GM12878 (cell line): ENCODE results near the gene CHFR. TPM values are rescaled to one million over a fixed set of nuclear protein-coding genes. Genes with fewer than 3 reads are reported as not detected.

Source experiments
- ATAC-seq: fragments of 200-7000 bp; cut with Tn5 transposase; 3 replicates; pipeline ENCODE4 v1.9.1; 2020; ENCODE audit warnings: mild to moderate bottlenecking, moderate library complexity
- BruUV-seq: library from RNA; stranded (reverse); fragments of 400-500 nt; replicated peaks from 2 replicates; lab custom pipeline; 2021; lab: Mats Ljungman, UMichigan
- CTCF ChIA-PET: fragments of 300-600 bp; sonication (Branson Sonifier 250); formaldehyde crosslinking; extraction: SDS; loops from one replicate; lab custom pipeline; 2021; ENCODE audit warnings: inconsistent platforms; lab: Yijun Ruan, JAX
- POLR2A ChIA-PET: fragments of 350-600 bp; formaldehyde crosslinking; extraction: SDS; loops from one replicate; lab custom pipeline; 2021; ENCODE audit warnings: inconsistent platforms; lab: Charles Lee
- RAD21 ChIA-PET: fragments of 300-600 bp; sonication (Branson Sonifier 250); formaldehyde crosslinking; loops from one replicate; lab custom pipeline; 2023; ENCODE audit warnings: antibody characterized with exemption; ENCODE audit not compliant: unreplicated experiment; lab: Charles Lee
- SMC1A ChIA-PET: fragments of 300-600 bp; sonication (Branson Sonifier 250); formaldehyde crosslinking; loops from one replicate; lab custom pipeline; 2023; ENCODE audit not compliant: unreplicated experiment, uncharacterized antibody; lab: Charles Lee
- DNase-seq: peaks from one replicate; pipeline ENCODE4 v3.0.0-alpha.2; 2011; ENCODE audit warnings: low read depth, low spot score
- FAIRE-seq: peaks from 3 replicates; lab custom pipeline; 2011; peaks lifted over from hg19 to GRCh38; lab: Jason Lieb, UNC
- H2AFZ ChIP-seq: 2 replicates; pipeline ENCODE4 v1.6.0; 2011; ENCODE audit warnings: low read depth, low read length, control low read depth; ENCODE audit not compliant: control insufficient read depth
- H3K27ac ChIP-seq: 2 replicates; pipeline ENCODE4 v1.5.1; 2011; ENCODE audit warnings: control low read depth; ENCODE audit not compliant: control insufficient read depth, insufficient read depth
- H3K27me3 ChIP-seq, 2 experiments: replicated peaks in 1 of 2; 2 replicates each; pipeline versions ENCODE4 v1.6.0 to v1.6.1; 2011; ENCODE audit warnings: low read length in 1 of 2; ENCODE audit not compliant: control insufficient read depth in 2 of 2, insufficient read depth in 2 of 2
- H3K36me3 ChIP-seq, 2 experiments: 2 replicates each; pipeline ENCODE4 v1.5.1; 2011; ENCODE audit warnings: low read length in 1 of 2; ENCODE audit not compliant: control insufficient read depth in 2 of 2, insufficient read depth in 2 of 2
- H3K4me1 ChIP-seq: 2 replicates; pipeline ENCODE4 v1.6.1; 2011; ENCODE audit warnings: mild to moderate bottlenecking, low read length, moderate library complexity, mixed read lengths; ENCODE audit not compliant: control insufficient read depth, insufficient read depth
- H3K4me2 ChIP-seq: 2 replicates; pipeline ENCODE4 v1.6.0; 2011; ENCODE audit warnings: control low read depth; ENCODE audit not compliant: control insufficient read depth, insufficient read depth
- H3K4me3 ChIP-seq: fragments of 200-600 bp; sonication (generic); 2 replicates; pipeline ENCODE4 v1.5.1; 2016
- H3K79me2 ChIP-seq: 2 replicates; pipeline ENCODE4 v1.6.0; 2011; ENCODE audit warnings: low read length; ENCODE audit not compliant: control insufficient read depth, insufficient read depth
- H3K9ac ChIP-seq: 2 replicates; pipeline ENCODE4 v1.8.0; 2011; ENCODE audit warnings: low read length, control low read depth, mixed read lengths; ENCODE audit not compliant: control insufficient read depth, insufficient read depth
- H3K9me3 ChIP-seq: replicated peaks from 3 replicates; pipeline ENCODE4 v1.5.1; 2011; ENCODE audit warnings: mild to moderate bottlenecking, low read length; ENCODE audit not compliant: control insufficient read depth, insufficient read depth
- H4K20me1 ChIP-seq: 2 replicates; pipeline ENCODE4 v1.6.0; 2011; ENCODE audit not compliant: control insufficient read depth, insufficient read depth
- CREB1 ChIP-seq: IDR thresholded peaks from 2 replicates; pipeline ENCODE4 v1.6.1; 2012; ENCODE audit warnings: low read depth, mild to moderate bottlenecking, inconsistent platforms
- HSF1 ChIP-seq: fragments of 150-350 bp; IDR thresholded peaks from 2 replicates; pipeline ENCODE4 v1.6.1; 2014; ENCODE audit warnings: mild to moderate bottlenecking, low read depth, low read length
- IRF5 ChIP-seq: fragments of 450-650 bp; IDR thresholded peaks from 2 replicates; pipeline ENCODE4 v1.6.1; 2017; ENCODE audit warnings: borderline replicate concordance
- KDM1A ChIP-seq: fragments of 200-600 bp; sonication (generic); IDR thresholded peaks from 2 replicates; pipeline ENCODE4 v1.6.1; 2016; ENCODE audit warnings: borderline replicate concordance
- LARP7 ChIP-seq: fragments of 450-650 bp; IDR thresholded peaks from 2 replicates; pipeline ENCODE4 v1.6.1; 2017; ENCODE audit warnings: mild to moderate bottlenecking
- PML ChIP-seq: IDR thresholded peaks from 2 replicates; pipeline ENCODE4 v1.6.1; 2012; ENCODE audit warnings: low read length, inconsistent platforms
- POLR2A ChIP-seq: IDR thresholded peaks from 2 replicates; pipeline ENCODE4 v1.6.1; 2011; ENCODE audit warnings: low read depth, mild to moderate bottlenecking, low read length
- POLR2AphosphoS5 ChIP-seq: IDR thresholded peaks from 2 replicates; pipeline ENCODE4 v1.6.1; 2011; ENCODE audit warnings: mild to moderate bottlenecking, low read length, inconsistent platforms
- SP1 ChIP-seq: IDR thresholded peaks from one replicate; pipeline ENCODE4 v1.6.1; 2011; ENCODE audit warnings: low read depth, low read length
- SPI1 ChIP-seq: IDR thresholded peaks from 2 replicates; pipeline ENCODE4 v1.6.1; 2011; ENCODE audit warnings: low read depth, mild to moderate bottlenecking, low read length, moderate library complexity, borderline replicate concordance; ENCODE audit not compliant: insufficient read depth
- SRF ChIP-seq, 2 experiments: IDR thresholded peaks; 2 replicates each; pipeline ENCODE4 v1.6.1; 2011; ENCODE audit warnings: low read depth in 2 of 2, low read length in 2 of 2, mild to moderate bottlenecking in 1 of 2, moderate library complexity in 1 of 2
- TARDBP ChIP-seq: IDR thresholded peaks from 2 replicates; pipeline ENCODE4 v1.6.1; 2016; ENCODE audit warnings: borderline replicate concordance
- ZBED1 ChIP-seq: IDR thresholded peaks from 2 replicates; pipeline ENCODE4 v1.6.1; 2016; ENCODE audit warnings: borderline replicate concordance
- WGBS: methylation state at CpG from one replicate; pipeline ENCODE4 v1.1.6; 2016; ENCODE audit warnings: low lambda C conversion rate; ENCODE audit not compliant: insufficient replicate concordance, insufficient coverage; ENCODE audit errors: missing lambda C conversion rate; 5-methylcytosine and 5-hydroxymethylcytosine counted together
- in situ Hi-C: fragments of 300-500 bp; cut with MboI; formaldehyde crosslinking; loops from 9 replicates; pipeline ENCODE4 v1.14.3; 2018; ENCODE audit warnings: mixed read lengths
- intact Hi-C: fragments of 100-400 bp; cut with micrococcal nuclease; formaldehyde crosslinking; loops from one replicate; pipeline ENCODE4 v1.14.2; 2022; ENCODE audit not compliant: unreplicated experiment
- polyA plus RNA-seq, 11 experiments: library from polyadenylated mRNA; depleted of rRNA in 4 of 11; unstranded in 6 of 11; stranded (reverse) in 5 of 11; fragments of >200 nt; fragmentation: Nextera tagmentation in 4 of 11; fragmentation: Illumina TruSeq in 1 of 11; extraction: Ambion mirVana in 4 of 11; extraction: Trizol in 1 of 11; gene quantifications; 1 replicate in 1 of 11; 2 replicates in 10 of 11; pipeline versions ENCODE4 v1.2.1 to v1.2.3, GENCODE V29; 2011 to 2016; ENCODE audit warnings: inconsistent platforms in 2 of 11, missing spikeins in 2 of 11, low read depth in 1 of 11
- total RNA-seq, 4 experiments: library from RNA; depleted of rRNA in 3 of 4; stranded (reverse); fragments of >200 nt in 3 of 4; fragmentation: Illumina TruSeq in 1 of 4; extraction: Trizol in 1 of 4; gene quantifications; 2 replicates each; pipeline versions ENCODE4 v1.2.1 to v1.2.3, GENCODE V29; 2013 to 2021

The CHFR gene
- total and polyA plus RNA-seq, 10 of the 15 experiments (the other 5 are each of a cell fraction or from before 2014, with no cell fraction given), result 1.1 to 49.4 (median 34.4) TPM

- H3K4me3 ChIP-seq, result no peak overlapping the region
- no peak overlapping the region for H2AFZ ChIP-seq
- H3K9me3 ChIP-seq, result no peaks in the 10 kb centered on the region
- H3K4me2 ChIP-seq, result no peak overlapping the region
- ATAC-seq (no peak), DNase-seq (no peak), FAIRE-seq (no peak)
- no peak overlapping the region for H3K27ac ChIP-seq
- no TSS peak for BruUV-seq
- RAD21 ChIA-PET, result no interaction called here
- no peaks in the 10 kb centered on the region for H4K20me1 ChIP-seq
- TF ChIP-seq SPI1 (no peak), SRF (IDR thresholded peaks at IDR 0.05; ENCODE audit: low read depth in 2 of 2, low read length in 2 of 2) (no peak), TARDBP (no peak)
- POLR2A ChIA-PET, result no interaction called here
- intact Hi-C loops, result no loop called here
- SMC1A ChIA-PET, result interaction anchor here (0.5 kb wide), 1 partner anchor 24 kb away, joined by 3 read pairs; no protein-coding TSS in a partner anchor
- no peak overlapping the region for H3K9ac ChIP-seq
- CTCF ChIA-PET, result no interaction called here
- H3K4me1 ChIP-seq, result peaks cover 12% of the 10 kb centered on the region
- peaks cover 6 to 33% of the 10 kb centered on the region in 2 experiments for H3K36me3 ChIP-seq
- H3K79me2 ChIP-seq, result peaks cover 47% of the 10 kb centered on the region
- H3K27me3 ChIP-seq, result no peaks in the 10 kb centered on the region
- 98% methylated on average over 15 of the region's 16 CpGs for WGBS
- in situ Hi-C loops, result no loop called here
Observed at GRCh38 chr12:132825861-132826260, 61.5 kb downstream of the CHFR start.

- ChIA-PET RAD21 (no interaction called here), SMC1A (no interaction called here)
Observed at GRCh38 chr12:132825089-132825488, 62.3 kb downstream of the CHFR start.

More at GRCh38 chr12:132825089-132825488, 62.3 kb downstream of the CHFR start:
- FAIRE-seq (no peak), DNase-seq (no peak), ATAC-seq (no peak)
- Histone ChIP-seq H3K9me3 (no peaks in the 10 kb centered on the region), H3K9ac (no peak overlapping the region), H3K4me3 (no peak overlapping the region), H3K36me3 (peaks cover 6 to 33% of the 10 kb centered on the region in 2 experiments), H3K4me2 (no peak overlapping the region), H3K4me1 (peaks cover 17% of the 10 kb centered on the region), H4K20me1 (no peaks in the 10 kb centered on the region), H2AFZ (no peak overlapping the region), H3K27ac (no peak overlapping the region), H3K79me2 (peaks cover 47% of the 10 kb centered on the region), H3K27me3 (no peaks in the 10 kb centered on the region)
- intact Hi-C loops (no loop called here), in situ Hi-C loops (no loop called here)
- POLR2A ChIA-PET, result no interaction called here
- WGBS, result 96% methylated on average over 18 of the region's 18 CpGs
- BruUV-seq, result no TSS peak
- CTCF ChIA-PET, result no interaction called here
- TF ChIP-seq CREB1 (no peak), LARP7 (no peak), ZBED1 (no peak), POLR2AphosphoS5 (peak; percentile 60; the same call in 1 of the 2 replicates), SP1 (no peak), POLR2A (peak; percentile 65), PML (no peak), SRF (IDR thresholded peaks at IDR 0.05; ENCODE audit: low read depth in 2 of 2, low read length in 2 of 2) (no peak), KDM1A (no peak), IRF5 (no peak), HSF1 (no peak)
